Mesendoderm (in vitro differentiated cells): Measurements from ENCODE around the gene PGPEP1.
"Not testable (repeated sequence)": the region's sequence is repeated elsewhere in the genome, so short reads cannot be mapped to it uniquely, and the experiment has no call there.

Source experiments
- DNase-seq: peaks from one replicate; pipeline ENCODE4 v3.0.0; 2013
- H2AK5ac ChIP-seq: 2 replicates; pipeline ENCODE4 v1.6.1; 2013; ENCODE audit warnings: low read length, inconsistent platforms
- H2BK120ac ChIP-seq: 2 replicates; pipeline ENCODE4 v1.6.1; 2013; ENCODE audit warnings: low read depth, mild to moderate bottlenecking, low read length, moderate library complexity, mixed read lengths
- H2BK15ac ChIP-seq: replicated peaks from 2 replicates; pipeline ENCODE4 v1.6.1; 2013; ENCODE audit warnings: low read depth, mild to moderate bottlenecking, moderate library complexity
- H2BK5ac ChIP-seq: 2 replicates; pipeline ENCODE4 v1.6.1; 2013; ENCODE audit warnings: low read length, inconsistent platforms
- H3K18ac ChIP-seq: 2 replicates; pipeline ENCODE4 v1.6.1; 2013; ENCODE audit warnings: mild to moderate bottlenecking, low read length, mixed read lengths
- H3K23ac ChIP-seq: one replicate; pipeline ENCODE4 v1.6.1; 2013; ENCODE audit warnings: low read length
- H3K27ac ChIP-seq: 2 replicates; pipeline ENCODE4 v1.5.1; 2013; ENCODE audit warnings: low read depth, mild to moderate bottlenecking, inconsistent platforms, low read length, moderate library complexity
- H3K27me3 ChIP-seq: 2 replicates; pipeline ENCODE4 v1.6.1; 2013; ENCODE audit warnings: low read length, control low read depth, mild to moderate bottlenecking, inconsistent platforms; ENCODE audit not compliant: insufficient read depth, poor library complexity
- H3K36me3 ChIP-seq: 2 replicates; pipeline ENCODE4 v1.6.1; 2013; ENCODE audit warnings: low read length, inconsistent platforms; ENCODE audit not compliant: control insufficient read depth, insufficient read depth
- H3K4ac ChIP-seq: one replicate; pipeline ENCODE4 v1.6.1; 2013; ENCODE audit warnings: low read depth, mild to moderate bottlenecking, low read length, moderate library complexity
- H3K4me1 ChIP-seq: 2 replicates; pipeline ENCODE4 v1.6.1; 2013; ENCODE audit warnings: low read depth, low read length, inconsistent platforms; ENCODE audit not compliant: control insufficient read depth
- H3K4me2 ChIP-seq: 2 replicates; pipeline ENCODE4 v1.6.1; 2013; ENCODE audit warnings: low read length
- H3K4me3 ChIP-seq: 2 replicates; pipeline ENCODE4 v1.5.1; 2013; ENCODE audit warnings: mild to moderate bottlenecking, low read length
- H3K56ac ChIP-seq: one replicate; pipeline ENCODE4 v1.6.1; 2013; ENCODE audit warnings: low read length
- H3K79me1 ChIP-seq: 2 replicates; pipeline ENCODE4 v1.6.1; 2013; ENCODE audit warnings: low read length, inconsistent platforms
- H3K79me2 ChIP-seq: 2 replicates; pipeline ENCODE4 v1.6.1; 2013; ENCODE audit warnings: mild to moderate bottlenecking, low read length; ENCODE audit not compliant: control insufficient read depth, insufficient read depth
- H3K9ac ChIP-seq: 2 replicates; pipeline ENCODE4 v1.6.1; 2013; ENCODE audit warnings: low read length, inconsistent platforms
- H4K5ac ChIP-seq: one replicate; pipeline ENCODE4 v1.6.1; 2013; ENCODE audit warnings: low read length
- H4K8ac ChIP-seq: one replicate; pipeline ENCODE4 v1.6.1; 2013; ENCODE audit warnings: low read depth, mild to moderate bottlenecking, control low read depth, low read length, moderate library complexity
- WGBS: extraction: QIAGEN DNeasy Blood & Tissue Kit; methylation state at CpG from one replicate; pipeline ENCODE4 v1.1.7; 2013; ENCODE audit warnings: low lambda C conversion rate, missing lambda C conversion rate; ENCODE audit not compliant: insufficient coverage; ENCODE audit errors: extremely low coverage; 5-methylcytosine and 5-hydroxymethylcytosine counted together

The PGPEP1 gene

GRCh38 chr19:18348171-18348570 is 7.8 kb downstream of the PGPEP1 start:
- no peak for DNase-seq
- Histone ChIP-seq H3K79me1 (no peaks in the 10 kb centered on the region), H4K8ac (no peak overlapping the region), H2BK5ac (no peak overlapping the region), H3K23ac (no peak overlapping the region), H3K4ac (no peak overlapping the region), H3K27ac (no peak overlapping the region), H3K4me3 (no peak overlapping the region), H3K56ac (no peak overlapping the region), H3K27me3 (no peaks in the 10 kb centered on the region), H3K9ac (no peak overlapping the region), H2BK120ac (no peak overlapping the region), H3K18ac (no peak overlapping the region), H3K4me2 (no peak overlapping the region), H3K36me3 (peaks cover 1% of the 10 kb centered on the region), H4K5ac (no peak overlapping the region), H2BK15ac (no peak overlapping the region), H3K79me2 (no peaks in the 10 kb centered on the region), H2AK5ac (no peak overlapping the region), H3K4me1 (peaks cover 4% of the 10 kb centered on the region)
- WGBS: no CpG with 5 or more reads among the region's 17 CpGs

- H4K5ac ChIP-seq, H3K18ac ChIP-seq, H3K23ac ChIP-seq, H3K27ac ChIP-seq, H3K36me3 ChIP-seq, H2BK5ac ChIP-seq, H3K79me1 ChIP-seq, H3K79me2 ChIP-seq, H2AK5ac ChIP-seq, H3K4me3 ChIP-seq, H4K8ac ChIP-seq, H3K27me3 ChIP-seq, H3K56ac ChIP-seq, DNase-seq, H3K9ac ChIP-seq, H3K4ac ChIP-seq, H2BK120ac ChIP-seq, H3K4me2 ChIP-seq, H2BK15ac ChIP-seq, H3K4me1 ChIP-seq: not testable (repeated sequence)
- WGBS: no CpG with 5 or more reads among the region's 6 CpGs
These were observed 8.5 kb downstream of the PGPEP1 start for GRCh38 chr19:18348818-18349339.

GRCh38 chr19:18349524-18350128 is 9.2 kb downstream of the PGPEP1 start:
- DNase-seq: peak; percentile 51
- no peak overlapping the region for H2BK120ac ChIP-seq
- H4K8ac ChIP-seq: no peak overlapping the region
- no peak overlapping the region for H4K5ac ChIP-seq
- H3K18ac ChIP-seq: no peak overlapping the region
- H3K4me3 ChIP-seq: no peak overlapping the region
- no peak overlapping the region for H3K4me2 ChIP-seq
- no peaks in the 10 kb centered on the region for H3K27me3 ChIP-seq
- no peak overlapping the region for H3K23ac ChIP-seq
- peaks cover 4% of the 10 kb centered on the region for H3K4me1 ChIP-seq
- H3K79me1 ChIP-seq: no peaks in the 10 kb centered on the region
- H3K4ac ChIP-seq: no peak overlapping the region
- H3K56ac ChIP-seq: no peak overlapping the region
- H3K9ac ChIP-seq: no peak overlapping the region
- H2AK5ac ChIP-seq: no peak overlapping the region
- no CpG with 5 or more reads among the region's 12 CpGs for WGBS
- H3K36me3 ChIP-seq: peaks cover 1% of the 10 kb centered on the region
- H2BK5ac ChIP-seq: no peak overlapping the region
- H3K27ac ChIP-seq: no peak overlapping the region
- H3K79me2 ChIP-seq: no peaks in the 10 kb centered on the region
- no peak overlapping the region for H2BK15ac ChIP-seq

GRCh38 chr19:18350490-18350889 is 10.1 kb downstream of the PGPEP1 start:
- Histone ChIP-seq H3K9ac (no peak overlapping the region), H3K79me2 (no peaks in the 10 kb centered on the region), H3K36me3 (peaks cover 1% of the 10 kb centered on the region), H3K27me3 (no peaks in the 10 kb centered on the region), H2BK120ac (no peak overlapping the region), H2BK5ac (no peak overlapping the region), H3K4me2 (no peak overlapping the region), H2BK15ac (no peak overlapping the region), H3K56ac (no peak overlapping the region), H3K79me1 (no peaks in the 10 kb centered on the region), H3K23ac (no peak overlapping the region), H4K8ac (no peak overlapping the region), H3K4me3 (no peak overlapping the region), H3K27ac (no peak overlapping the region), H3K4ac (no peak overlapping the region), H3K4me1 (peaks cover 4% of the 10 kb centered on the region), H4K5ac (no peak overlapping the region), H2AK5ac (no peak overlapping the region), H3K18ac (no peak overlapping the region)
- no peak for DNase-seq
- no CpG with 5 or more reads among the region's 9 CpGs for WGBS

GRCh38 chr19:18351544-18351943 is 11.1 kb downstream of the PGPEP1 start:
- no peak overlapping the region for H3K56ac ChIP-seq
- H3K4ac ChIP-seq: no peak overlapping the region
- no peak overlapping the region for H3K23ac ChIP-seq
- DNase-seq: no peak
- H2BK5ac ChIP-seq: no peak overlapping the region
- no peak overlapping the region for H3K9ac ChIP-seq
- H3K79me2 ChIP-seq: no peaks in the 10 kb centered on the region
- no peak overlapping the region for H3K27ac ChIP-seq
- no CpG with 5 or more reads among the region's 7 CpGs for WGBS
- no peak overlapping the region for H2BK120ac ChIP-seq
- no peak overlapping the region for H3K18ac ChIP-seq
- H3K4me2 ChIP-seq: no peak overlapping the region
- H2AK5ac ChIP-seq: no peak overlapping the region
- H3K4me3 ChIP-seq: no peak overlapping the region
- H2BK15ac ChIP-seq: no peak overlapping the region
- no peak overlapping the region for H4K5ac ChIP-seq
- no peaks in the 10 kb centered on the region for H3K79me1 ChIP-seq
- no peak overlapping the region for H4K8ac ChIP-seq
- H3K36me3 ChIP-seq: peaks cover 1% of the 10 kb centered on the region
- no peaks in the 10 kb centered on the region for H3K27me3 ChIP-seq
- H3K4me1 ChIP-seq: no peaks in the 10 kb centered on the region
